Skeletal muscle satellite cell (primary cell): Measurements from ENCODE around the gene UNK.
A peak's percentile ranks its signal among the peaks of the same experiment; 100 is the strongest.
"Not testable (repeated sequence)": the region's sequence is repeated elsewhere in the genome, so short reads cannot be mapped to it uniquely, and the experiment has no call there.

Source experiments
- H3K27me3 ChIP-seq: 2 replicates; pipeline ENCODE4 v1.7.0; 2013; ENCODE audit warnings: low read length; ENCODE audit not compliant: control insufficient read depth, insufficient read depth
- H3K36me3 ChIP-seq: 2 replicates; pipeline ENCODE4 v1.7.0; 2013; ENCODE audit warnings: mild to moderate bottlenecking, control low read depth, low read length; ENCODE audit not compliant: insufficient read depth
- H3K4me1 ChIP-seq: 2 replicates; pipeline ENCODE4 v1.7.0; 2013; ENCODE audit warnings: low read length; ENCODE audit not compliant: control insufficient read depth, insufficient read depth
- H3K4me2 ChIP-seq: 2 replicates; pipeline ENCODE4 v1.7.0; 2013; ENCODE audit warnings: mild to moderate bottlenecking, low read length
- H3K4me3 ChIP-seq: 2 replicates; pipeline ENCODE4 v1.7.0; 2013; ENCODE audit warnings: low read length
- H3K9ac ChIP-seq: 2 replicates; pipeline ENCODE4 v1.7.0; 2013; ENCODE audit warnings: mild to moderate bottlenecking, low read depth, low read length, moderate library complexity
- H3K9me3 ChIP-seq: replicated peaks from 2 replicates; pipeline ENCODE4 v1.7.0; 2013; ENCODE audit warnings: mild to moderate bottlenecking, control low read depth, low read length

Gene UNK

DNA sequence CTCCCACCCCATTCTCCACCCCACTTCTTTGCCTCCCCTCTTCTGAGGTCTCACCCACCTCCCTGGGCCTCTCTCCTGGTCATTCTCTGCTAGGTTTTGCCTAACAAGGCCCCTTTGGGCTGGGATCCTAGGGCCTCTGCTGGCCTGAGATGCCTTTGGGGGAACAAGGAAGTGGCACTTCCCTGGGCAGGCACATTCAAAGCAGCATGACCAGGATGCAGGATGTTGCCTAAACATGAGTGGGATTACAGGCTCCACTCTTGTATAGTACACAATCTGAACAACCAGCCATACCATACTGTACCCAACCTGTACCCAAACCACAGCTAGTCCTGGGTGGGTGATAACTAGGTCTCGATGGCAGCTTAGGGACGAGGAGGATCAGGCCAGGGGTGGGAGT, 28.6 kb upstream of the UNK start:
- no peaks in the 10 kb centered on the region for H3K9me3 ChIP-seq
- H3K27me3 ChIP-seq: peaks cover 6% of the 10 kb centered on the region
- H3K9ac ChIP-seq: no peak overlapping the region
- peak overlapping the region; percentile 1 for H3K4me2 ChIP-seq
- no peaks in the 10 kb centered on the region for H3K36me3 ChIP-seq
- peaks cover 28% of the 10 kb centered on the region for H3K4me1 ChIP-seq
- no peak overlapping the region for H3K4me3 ChIP-seq

DNA sequence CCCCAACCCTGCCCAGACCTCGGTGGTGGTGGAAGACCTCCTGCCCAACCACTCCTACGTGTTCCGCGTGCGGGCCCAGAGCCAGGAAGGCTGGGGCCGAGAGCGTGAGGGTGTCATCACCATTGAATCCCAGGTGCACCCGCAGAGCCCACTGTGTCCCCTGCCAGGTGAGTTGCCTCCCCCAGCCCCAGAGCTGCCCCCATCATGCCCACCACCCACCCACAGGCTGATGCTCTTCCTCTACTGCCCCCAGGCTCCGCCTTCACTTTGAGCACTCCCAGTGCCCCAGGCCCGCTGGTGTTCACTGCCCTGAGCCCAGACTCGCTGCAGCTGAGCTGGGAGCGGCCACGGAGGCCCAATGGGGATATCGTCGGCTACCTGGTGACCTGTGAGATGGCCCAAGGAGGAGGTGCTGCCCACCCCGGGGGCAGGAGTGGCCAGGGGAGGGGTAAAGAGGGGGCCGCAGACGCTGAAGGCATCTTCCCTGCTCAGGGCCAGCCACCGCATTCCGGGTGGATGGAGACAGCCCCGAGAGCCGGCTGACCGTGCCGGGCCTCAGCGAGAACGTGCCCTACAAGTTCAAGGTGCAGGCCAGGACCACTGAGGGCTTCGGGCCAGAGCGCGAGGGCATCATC, 28.0 kb upstream of the UNK start:
- no peak overlapping the region for H3K9ac ChIP-seq
- no peaks in the 10 kb centered on the region for H3K9me3 ChIP-seq
- no peaks in the 10 kb centered on the region for H3K36me3 ChIP-seq
- H3K27me3 ChIP-seq: peaks cover 6% of the 10 kb centered on the region
- no peak overlapping the region for H3K4me3 ChIP-seq
- H3K4me2 ChIP-seq: no peak overlapping the region
- peaks cover 28% of the 10 kb centered on the region for H3K4me1 ChIP-seq

DNA sequence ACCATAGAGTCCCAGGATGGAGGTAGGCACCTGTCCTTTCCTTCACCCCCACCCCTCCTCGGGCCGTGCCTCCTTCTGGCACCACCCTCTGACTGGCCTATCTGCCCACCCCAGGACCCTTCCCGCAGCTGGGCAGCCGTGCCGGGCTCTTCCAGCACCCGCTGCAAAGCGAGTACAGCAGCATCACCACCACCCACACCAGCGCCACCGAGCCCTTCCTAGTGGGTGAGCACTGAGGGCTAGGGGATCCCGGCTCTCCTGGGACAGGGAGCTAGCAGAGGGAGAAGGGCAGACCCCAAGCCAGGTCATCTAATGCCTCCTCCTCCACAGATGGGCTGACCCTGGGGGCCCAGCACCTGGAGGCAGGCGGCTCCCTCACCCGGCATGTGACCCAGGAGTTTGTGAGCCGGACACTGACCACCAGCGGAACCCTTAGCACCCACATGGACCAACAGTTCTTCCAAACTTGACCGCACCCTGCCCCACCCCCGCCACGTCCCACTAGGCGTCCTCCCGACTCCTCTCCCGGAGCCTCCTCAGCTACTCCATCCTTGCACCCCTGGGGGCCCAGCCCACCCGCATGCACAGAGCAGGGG, 27.4 kb upstream of the UNK start:
- Histone ChIP-seq H3K4me2 (no peak overlapping the region), H3K9ac (no peak overlapping the region)

DNA sequence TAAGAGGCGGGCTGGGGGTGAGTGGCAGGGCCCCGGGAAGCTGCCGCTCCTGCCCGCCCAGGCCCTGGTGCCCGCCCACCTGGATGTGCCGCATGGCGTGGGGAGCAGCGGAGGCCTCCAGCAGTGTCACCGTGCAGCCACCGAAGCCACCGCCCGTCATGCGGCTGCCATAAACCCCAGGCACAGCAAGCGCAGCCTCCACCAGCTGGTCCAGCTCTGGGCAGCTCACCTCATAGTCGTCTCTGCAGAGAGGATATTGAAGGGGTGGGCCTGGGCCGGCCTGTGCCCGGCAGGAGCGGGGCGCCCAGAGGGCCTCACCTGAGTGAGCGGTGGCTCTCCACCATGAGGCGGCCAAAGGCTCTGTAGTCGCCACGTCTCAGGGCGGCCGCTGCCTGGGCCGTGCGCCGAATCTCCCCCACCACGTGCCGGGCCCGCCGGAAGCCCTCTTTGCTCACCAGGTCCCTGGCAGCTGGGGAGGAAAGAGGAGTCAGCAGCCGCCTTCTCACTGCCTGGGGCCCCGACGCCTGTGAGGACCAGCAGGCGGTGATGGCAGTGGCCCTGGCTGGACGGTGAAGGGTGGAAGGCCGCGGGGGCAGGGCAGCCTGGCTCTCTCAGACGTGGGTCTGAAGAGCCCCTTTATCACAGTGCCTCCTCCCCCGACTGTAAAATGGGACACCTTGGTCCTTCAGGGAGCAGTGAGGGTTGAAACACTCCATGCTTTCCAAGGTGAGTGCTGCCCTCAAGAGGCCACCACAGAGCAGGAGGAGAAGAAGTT, 26.3 kb upstream of the UNK start:
- Histone ChIP-seq H3K27me3 (no peaks in the 10 kb centered on the region), H3K4me1 (peaks cover 26% of the 10 kb centered on the region), H3K4me3 (no peak overlapping the region), H3K36me3 (no peaks in the 10 kb centered on the region), H3K4me2 (no peak overlapping the region), H3K9me3 (no peaks in the 10 kb centered on the region), H3K9ac (no peak overlapping the region)

More for the DNA sequence above, 27.4 kb upstream of the UNK start:
- Histone ChIP-seq H3K9me3 (no peaks in the 10 kb centered on the region), H3K4me1 (peaks cover 28% of the 10 kb centered on the region), H3K4me3 (no peak overlapping the region), H3K27me3 (peaks cover 6% of the 10 kb centered on the region), H3K36me3 (no peaks in the 10 kb centered on the region)

DNA sequence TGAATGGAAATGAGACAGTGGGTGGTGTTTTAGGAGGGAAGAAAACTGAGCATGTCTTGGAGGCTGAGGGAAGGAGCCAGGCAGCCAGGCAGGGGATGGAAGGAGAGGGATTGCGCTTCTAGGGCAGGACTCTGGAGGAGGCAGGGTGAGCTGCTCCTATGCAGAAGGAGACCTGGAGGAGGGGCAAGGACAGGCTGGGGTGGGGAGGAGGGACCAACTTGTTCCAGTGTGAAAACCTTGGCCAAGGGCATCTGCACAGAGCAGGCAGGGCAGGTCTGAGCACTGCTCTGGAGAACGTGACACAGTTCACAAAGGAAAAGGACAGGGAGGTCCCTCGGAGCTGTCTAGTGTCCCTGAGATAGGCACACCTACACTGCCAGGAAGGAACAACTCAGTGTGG, 25.1 kb upstream of the UNK start:
- H3K9me3 ChIP-seq: no peaks in the 10 kb centered on the region
- H3K4me2 ChIP-seq: no peak overlapping the region
- H3K9ac ChIP-seq: no peak overlapping the region
- H3K4me1 ChIP-seq: peaks cover 27% of the 10 kb centered on the region
- H3K36me3 ChIP-seq: no peaks in the 10 kb centered on the region
- no peak overlapping the region for H3K4me3 ChIP-seq
- no peaks in the 10 kb centered on the region for H3K27me3 ChIP-seq

DNA sequence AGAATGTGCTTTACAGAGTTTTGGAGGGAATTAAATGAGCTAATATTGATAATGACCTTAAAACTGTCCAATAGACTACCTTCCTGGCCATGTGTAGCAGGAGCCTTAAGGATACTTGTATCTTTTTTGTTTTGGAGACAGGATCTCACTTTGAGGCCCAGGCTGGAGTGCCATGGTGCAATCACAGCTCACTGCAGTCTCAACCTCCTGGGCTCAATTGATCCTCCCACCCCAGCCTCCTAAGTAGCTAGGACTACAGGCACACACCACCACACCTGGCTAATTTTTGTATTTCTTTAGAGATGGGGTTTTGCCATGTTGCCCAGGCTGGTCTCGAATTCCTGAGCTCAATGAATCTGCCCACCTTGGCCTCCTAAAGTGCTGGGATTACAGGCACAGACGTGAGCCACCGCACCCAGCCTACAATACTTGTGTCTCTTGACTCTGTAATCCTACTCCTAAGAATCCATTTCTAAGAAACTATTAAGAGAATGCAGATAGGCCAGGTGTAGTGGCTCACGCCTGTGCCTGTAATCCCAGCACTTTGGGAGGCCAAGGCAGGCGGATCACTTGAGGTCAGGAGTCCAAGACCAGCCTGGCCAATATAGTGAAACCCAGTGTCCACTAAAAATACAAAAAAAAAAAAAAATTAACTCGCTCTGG, 24.5 kb upstream of the UNK start:
- not testable (repeated sequence) for H3K27me3 ChIP-seq, H3K4me3 ChIP-seq, H3K36me3 ChIP-seq, H3K9me3 ChIP-seq, H3K9ac ChIP-seq, H3K4me2 ChIP-seq
- peaks cover 25% of the 10 kb centered on the region for H3K4me1 ChIP-seq

DNA sequence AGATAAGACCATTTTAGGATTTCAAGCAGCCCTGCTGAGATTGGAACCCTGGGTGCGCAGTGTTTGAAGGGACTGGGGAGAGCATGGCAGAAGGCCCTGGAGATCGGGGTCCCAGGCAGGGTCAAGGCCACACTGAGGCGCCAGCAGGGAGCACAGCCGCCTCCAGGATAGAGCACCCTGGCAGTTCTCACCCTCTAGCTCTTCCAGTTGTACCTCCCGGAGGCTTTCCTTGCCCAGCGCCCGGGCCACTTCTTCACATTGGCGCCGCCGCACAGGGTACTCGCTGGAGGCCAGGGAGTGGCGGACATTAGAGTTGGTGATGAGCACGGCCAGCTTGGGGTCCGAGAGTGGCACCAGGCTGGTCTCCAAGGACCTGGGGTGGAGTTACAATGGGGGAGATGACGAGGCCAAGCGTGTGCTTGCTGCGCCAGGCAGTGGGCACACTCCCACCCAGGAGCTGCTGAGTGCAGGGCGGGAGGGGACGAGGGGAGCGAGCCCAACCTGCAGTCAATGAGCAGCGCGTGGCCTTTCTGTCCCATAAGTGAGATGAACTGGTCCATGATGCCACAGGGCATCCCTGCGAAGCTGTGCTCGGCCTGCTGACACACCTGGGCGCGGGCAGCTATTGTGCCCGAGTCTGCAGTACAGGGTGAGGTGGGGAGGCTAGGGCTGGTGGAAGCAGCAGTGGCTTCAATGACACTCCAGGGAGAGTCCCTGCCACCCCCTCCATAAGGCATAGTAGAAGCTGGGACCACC, 21.9 kb upstream of the UNK start:
- no peaks in the 10 kb centered on the region for H3K9me3 ChIP-seq
- no peaks in the 10 kb centered on the region for H3K36me3 ChIP-seq
- no peak overlapping the region for H3K4me3 ChIP-seq
- no peak overlapping the region for H3K4me2 ChIP-seq
- H3K9ac ChIP-seq: no peak overlapping the region
- no peaks in the 10 kb centered on the region for H3K27me3 ChIP-seq
- peaks cover 15% of the 10 kb centered on the region for H3K4me1 ChIP-seq

DNA sequence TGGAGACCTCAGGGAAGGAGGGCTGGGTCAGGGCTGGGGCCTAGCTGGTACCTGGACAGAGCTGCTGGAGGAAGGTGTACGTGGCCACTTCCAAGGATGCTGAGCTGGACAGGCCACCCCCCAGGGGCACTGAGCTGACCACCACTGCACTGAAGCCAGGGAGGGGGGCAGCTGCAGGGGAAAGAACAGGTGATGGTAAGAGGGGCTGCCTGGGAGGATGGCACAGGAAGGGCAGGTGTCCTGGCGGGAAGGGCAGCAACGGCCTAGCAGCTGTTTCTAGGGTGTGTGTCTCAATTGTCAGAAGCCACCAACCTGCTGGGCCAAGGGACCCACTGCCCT, 21.4 kb upstream of the UNK start:
- Histone ChIP-seq H3K4me1 (peaks cover 15% of the 10 kb centered on the region), H3K4me2 (peak overlapping the region; percentile 92), H3K36me3 (no peaks in the 10 kb centered on the region), H3K9me3 (no peaks in the 10 kb centered on the region), H3K9ac (no peak overlapping the region), H3K4me3 (no peak overlapping the region), H3K27me3 (no peaks in the 10 kb centered on the region)

DNA sequence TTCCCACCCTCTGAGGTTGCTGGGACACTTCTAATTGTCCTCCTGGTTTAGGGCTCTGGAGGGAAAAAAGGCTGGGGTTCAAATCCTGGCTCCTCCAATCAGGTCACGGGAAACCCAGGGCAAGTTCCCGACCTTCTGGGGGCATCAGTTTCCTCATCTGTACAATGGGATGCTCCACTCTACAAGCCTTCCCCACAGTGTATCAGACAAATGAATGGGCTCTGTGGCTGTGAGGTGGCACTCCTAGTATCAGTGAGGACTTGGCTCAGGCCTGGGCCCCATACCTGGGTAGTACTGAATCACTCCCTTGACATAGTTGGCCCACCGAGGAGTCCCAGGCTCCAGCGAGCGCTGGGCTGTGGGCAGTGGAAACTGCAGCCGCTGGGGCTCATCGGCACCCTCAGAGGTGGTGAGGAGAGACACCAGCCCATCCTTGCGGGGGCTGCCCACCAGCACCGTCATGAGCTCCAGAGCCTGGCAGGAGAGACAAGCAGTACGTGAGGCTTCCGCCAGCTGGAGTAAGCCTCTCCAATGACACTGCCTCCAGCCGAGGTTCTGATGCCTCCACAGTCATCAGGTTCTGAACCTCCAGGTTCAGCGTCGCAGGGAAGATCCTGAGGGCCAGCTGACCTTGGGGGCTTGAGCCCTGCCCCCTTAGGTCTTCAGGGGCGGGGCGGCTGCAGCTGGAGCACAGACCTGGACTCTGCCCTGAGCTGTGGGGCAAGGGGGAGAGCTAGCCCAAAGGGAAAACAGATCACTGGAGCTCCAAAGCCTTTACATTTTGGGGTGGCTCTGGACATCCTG, 20.8 kb upstream of the UNK start:
- Histone ChIP-seq H3K36me3 (no peaks in the 10 kb centered on the region), H3K4me3 (peak overlapping the region; percentile 80), H3K9me3 (no peaks in the 10 kb centered on the region), H3K27me3 (no peaks in the 10 kb centered on the region), H3K9ac (peak overlapping the region; percentile 80), H3K4me1 (peaks cover 15% of the 10 kb centered on the region), H3K4me2 (peak overlapping the region; percentile 92)

DNA sequence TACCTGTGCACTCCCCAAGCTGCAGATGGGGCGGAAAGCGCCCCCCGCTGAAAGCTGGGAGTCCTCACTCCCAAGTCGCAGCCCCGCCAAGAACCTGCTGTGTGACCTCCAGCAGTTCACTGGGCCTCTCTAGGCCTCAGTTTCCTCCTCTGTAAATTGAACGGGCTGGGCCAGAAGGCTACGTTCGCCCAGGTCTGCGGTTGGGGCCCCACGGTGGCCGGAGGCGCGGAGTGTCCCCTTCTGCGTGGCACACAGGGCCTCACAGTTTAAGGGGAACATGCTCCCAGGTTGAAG, 20.2 kb upstream of the UNK start:
- Histone ChIP-seq H3K4me2 (peak overlapping the region; percentile 92), H3K4me3 (peak overlapping the region; percentile 80), H3K27me3 (no peaks in the 10 kb centered on the region), H3K9me3 (no peaks in the 10 kb centered on the region), H3K4me1 (peaks cover 15% of the 10 kb centered on the region), H3K9ac (peak overlapping the region; percentile 80), H3K36me3 (no peaks in the 10 kb centered on the region)
